22Rv1 (cell line): ENCODE results near the gene APC2.

Experiments used
- ZFX ChIP-seq: fragments of 450-650 bp; IDR thresholded peaks from 2 replicates; pipeline ENCODE4 v1.6.1; 2017; ENCODE audit warnings: antibody characterized with exemption, borderline replicate concordance
- TF ChIP-seq, protein P1 (sequence below): fragments of 450-650 bp; IDR thresholded peaks from 2 replicates; pipeline ENCODE4 v1.5.1; 2017; ENCODE audit warnings: mild to moderate bottlenecking

DNA sequence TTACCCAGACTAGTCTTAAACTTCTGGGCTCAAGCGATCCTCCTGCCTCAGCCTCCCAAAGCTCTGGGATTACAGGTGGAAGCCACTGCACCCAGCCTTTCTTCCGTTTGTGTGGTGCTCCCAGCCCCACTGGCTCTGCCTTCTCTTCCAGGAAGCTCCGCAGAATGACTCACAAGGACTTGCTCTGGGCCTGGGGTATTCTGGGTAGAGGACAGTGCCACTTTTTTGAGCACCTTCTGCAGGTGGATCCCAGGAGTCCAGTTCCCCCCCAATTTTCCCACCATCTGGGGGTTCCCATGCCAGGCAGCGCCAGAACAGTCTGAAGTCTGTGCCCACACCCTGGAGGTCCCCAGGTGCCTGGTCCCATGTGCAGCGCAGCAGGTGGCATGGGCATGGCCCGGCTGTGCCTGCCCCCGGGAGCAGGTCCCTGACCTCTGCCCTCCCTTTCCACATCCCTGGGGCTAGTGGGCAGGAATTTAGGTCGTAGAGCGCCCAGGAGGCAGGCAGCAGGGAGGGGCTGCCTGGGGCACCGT, 42.6 kb downstream of the APC2 start:
- TF ChIP-seq, protein P1, sequence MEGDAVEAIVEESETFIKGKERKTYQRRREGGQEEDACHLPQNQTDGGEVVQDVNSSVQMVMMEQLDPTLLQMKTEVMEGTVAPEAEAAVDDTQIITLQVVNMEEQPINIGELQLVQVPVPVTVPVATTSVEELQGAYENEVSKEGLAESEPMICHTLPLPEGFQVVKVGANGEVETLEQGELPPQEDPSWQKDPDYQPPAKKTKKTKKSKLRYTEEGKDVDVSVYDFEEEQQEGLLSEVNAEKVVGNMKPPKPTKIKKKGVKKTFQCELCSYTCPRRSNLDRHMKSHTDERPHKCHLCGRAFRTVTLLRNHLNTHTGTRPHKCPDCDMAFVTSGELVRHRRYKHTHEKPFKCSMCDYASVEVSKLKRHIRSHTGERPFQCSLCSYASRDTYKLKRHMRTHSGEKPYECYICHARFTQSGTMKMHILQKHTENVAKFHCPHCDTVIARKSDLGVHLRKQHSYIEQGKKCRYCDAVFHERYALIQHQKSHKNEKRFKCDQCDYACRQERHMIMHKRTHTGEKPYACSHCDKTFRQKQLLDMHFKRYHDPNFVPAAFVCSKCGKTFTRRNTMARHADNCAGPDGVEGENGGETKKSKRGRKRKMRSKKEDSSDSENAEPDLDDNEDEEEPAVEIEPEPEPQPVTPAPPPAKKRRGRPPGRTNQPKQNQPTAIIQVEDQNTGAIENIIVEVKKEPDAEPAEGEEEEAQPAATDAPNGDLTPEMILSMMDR: no peak
- no peak for TF ChIP-seq ZFX
